HG02759 (cell line): ENCODE data around the gene CAMTA1.
"Not testable (repeated sequence)": the region's sequence is repeated elsewhere in the genome, so short reads cannot be mapped to it uniquely, and the experiment has no call there.

Experiments
- ATAC-seq: cut with Tn5 transposase; IDR thresholded peaks from one replicate; pipeline ENCODE4 v1.9.1; 2021; ENCODE audit warnings: mild to moderate bottlenecking, moderate library complexity; ENCODE audit not compliant: unreplicated experiment

Gene CAMTA1

DNA sequence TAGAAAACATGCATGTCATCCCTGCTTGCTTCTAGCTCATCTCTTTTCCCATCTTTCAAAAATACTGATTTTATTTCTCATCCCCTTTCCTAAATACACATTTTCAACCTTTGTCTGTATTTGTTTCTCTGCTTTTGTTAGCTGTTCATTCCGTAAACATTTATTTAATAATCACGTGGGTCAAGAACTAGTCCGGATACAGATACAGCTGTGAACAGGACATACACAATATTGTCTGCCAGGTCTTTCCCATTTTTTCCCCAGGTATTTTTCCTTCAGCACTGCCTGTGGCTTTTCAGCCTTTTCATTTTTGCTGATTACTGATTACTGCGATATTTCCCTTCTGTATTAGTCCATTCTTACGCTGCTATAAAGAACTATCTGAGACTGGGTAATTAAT is 1004.6 kb downstream of the CAMTA1 start:
- ATAC-seq: no peak

DNA sequence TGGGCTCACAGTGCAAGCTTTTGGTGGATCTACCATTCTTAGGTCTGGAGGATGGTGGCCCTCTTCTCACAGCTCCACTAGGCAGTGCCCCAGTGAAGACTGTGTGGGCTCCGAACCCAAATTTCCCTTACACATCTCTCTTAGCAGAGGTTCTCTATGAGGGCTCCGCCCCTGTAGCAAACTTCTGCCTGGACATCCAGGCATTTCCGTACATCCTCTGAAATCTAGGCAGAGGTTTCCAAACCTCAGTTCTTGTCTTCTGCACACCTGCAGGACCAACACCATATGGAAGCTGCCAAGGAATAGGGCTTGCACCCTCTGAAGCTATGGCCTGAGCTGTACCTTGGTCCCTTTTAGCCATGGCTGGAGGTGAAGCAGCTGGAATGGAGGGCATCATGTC is 1005.8 kb downstream of the CAMTA1 start:
- not testable (repeated sequence) for ATAC-seq

- ATAC-seq: no peak
Measured at GRCh38 chr1:7795406-7795805, 1010.2 kb downstream of the CAMTA1 start.

DNA sequence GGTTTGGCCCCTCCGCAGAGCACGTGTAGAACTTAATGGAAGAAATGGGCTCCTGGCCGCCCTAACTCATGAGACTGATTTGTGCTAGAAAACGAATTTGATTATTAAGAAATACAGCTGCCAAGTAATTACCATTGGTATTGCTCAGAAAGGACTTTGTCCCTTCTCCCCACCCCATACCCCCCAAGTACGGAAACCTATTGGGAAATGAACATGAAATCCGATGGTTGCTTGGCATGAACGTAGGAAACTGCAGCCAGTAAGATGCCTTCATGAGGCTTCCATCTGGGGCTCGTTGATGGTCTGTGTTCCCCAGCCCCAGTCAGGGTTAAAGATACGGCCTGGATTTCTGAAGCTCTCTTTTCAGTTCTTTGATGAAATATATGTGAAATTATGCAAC is 1020.2 kb downstream of the CAMTA1 start:
- no peak for ATAC-seq

- no peak for ATAC-seq
Measured at GRCh38 chr1:7808253-7808844, 1023.1 kb downstream of the CAMTA1 start.

GRCh38 chr1:7809742-7810141 is 1024.5 kb downstream of the CAMTA1 start:
- ATAC-seq: no peak

DNA sequence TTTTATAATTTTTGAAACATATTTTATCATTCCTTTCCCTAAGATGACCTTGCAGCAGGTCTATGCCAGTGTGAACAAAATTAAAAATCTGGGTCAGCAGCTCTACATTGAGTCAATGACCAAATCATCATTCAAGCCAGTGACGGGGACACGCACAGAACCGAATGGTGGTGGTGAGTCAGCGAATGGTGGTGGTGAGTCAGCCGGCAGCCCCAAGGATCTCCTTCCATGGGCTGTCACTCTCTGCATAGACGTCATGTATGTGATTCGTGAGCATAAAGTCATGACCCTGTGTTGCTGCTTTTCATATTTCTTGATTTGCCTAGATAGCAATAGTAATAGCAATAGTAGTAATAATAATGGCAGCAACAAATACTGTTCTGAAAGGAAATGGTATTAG is 1025.1 kb downstream of the CAMTA1 start:
- ATAC-seq: no peak

DNA sequence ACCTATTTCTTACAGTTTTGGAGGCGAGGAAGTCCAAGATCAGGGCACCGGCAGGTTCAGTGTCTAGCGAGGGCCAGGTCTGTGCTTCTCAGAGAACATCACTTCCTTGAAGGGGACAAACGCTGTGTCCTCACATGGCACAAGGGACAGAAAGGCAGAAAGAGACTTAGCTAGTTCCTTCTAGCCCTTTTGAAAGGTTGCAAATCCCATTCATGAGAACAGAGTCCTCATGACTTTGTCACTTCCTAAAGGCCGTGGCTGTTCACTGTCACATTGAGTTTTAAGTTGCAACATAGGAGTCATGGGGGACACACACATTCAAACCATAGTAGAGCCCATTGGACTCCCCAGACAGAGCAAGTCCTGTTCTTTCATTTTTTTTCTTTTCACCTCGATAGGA is 1026.2 kb downstream of the CAMTA1 start:
- ATAC-seq: no peak

- no peak for ATAC-seq
Measured at GRCh38 chr1:7813677-7814373, 1028.6 kb downstream of the CAMTA1 start.
